Astrocyte (in vitro differentiated cells and primary cell): ENCODE results near the gene LRCH4. TPM values are rescaled to one million over a fixed set of nuclear protein-coding genes. Genes with fewer than 3 reads are reported as not detected.

Experiments
- DNase-seq: peaks from one replicate; pipeline ENCODE4 v3.0.0-alpha.2; 2010; ENCODE audit warnings: low read depth
- FAIRE-seq: peaks from 2 replicates; lab custom pipeline; 2011; peaks lifted over from hg19 to GRCh38; lab: Jason Lieb, UNC
- H2AFZ ChIP-seq: 2 replicates; pipeline ENCODE4 v1.6.0; 2012; ENCODE audit warnings: low read depth, low read length, inconsistent platforms
- H3K27ac ChIP-seq: 2 replicates; pipeline ENCODE4 v1.5.1; 2011; ENCODE audit warnings: low read depth, low read length, inconsistent platforms
- H3K27me3 ChIP-seq: 2 replicates; pipeline ENCODE4 v1.6.0; 2011; ENCODE audit warnings: low read length, inconsistent platforms; ENCODE audit not compliant: insufficient read depth
- H3K36me3 ChIP-seq: 2 replicates; pipeline ENCODE4 v1.5.1; 2011; ENCODE audit warnings: low read length, inconsistent platforms; ENCODE audit not compliant: insufficient read depth
- H3K4me1 ChIP-seq: 2 replicates; pipeline ENCODE4 v1.5.1; 2011; ENCODE audit warnings: low read length, inconsistent platforms; ENCODE audit not compliant: insufficient read depth
- H3K4me2 ChIP-seq: 2 replicates; pipeline ENCODE4 v1.6.0; 2012; ENCODE audit warnings: low read length, inconsistent platforms
- H3K4me3 ChIP-seq: 2 replicates; pipeline ENCODE4 v1.5.1; 2011; ENCODE audit warnings: low read depth, mild to moderate bottlenecking, low read length, inconsistent platforms; ENCODE audit not compliant: insufficient read depth
- H3K79me2 ChIP-seq: 2 replicates; pipeline ENCODE4 v1.6.0; 2012; ENCODE audit warnings: mild to moderate bottlenecking, low read length, inconsistent platforms; ENCODE audit not compliant: insufficient read depth
- H3K9ac ChIP-seq: 2 replicates; pipeline ENCODE4 v1.6.0; 2012; ENCODE audit warnings: mild to moderate bottlenecking, low read length, inconsistent platforms
- H3K9me3 ChIP-seq: 2 replicates; pipeline ENCODE4 v1.5.1; 2012; ENCODE audit warnings: low read depth, mild to moderate bottlenecking, low read length, inconsistent platforms; ENCODE audit not compliant: insufficient read depth
- H4K20me1 ChIP-seq: 2 replicates; pipeline ENCODE4 v1.6.0; 2012; ENCODE audit warnings: low read length, inconsistent platforms; ENCODE audit not compliant: insufficient read depth
- H3K27ac Mint-ChIP-seq: one replicate; pipeline ENCODE4 v1.8.0; 2021; ENCODE audit warnings: mild to moderate bottlenecking, mixed read lengths; ENCODE audit not compliant: unreplicated experiment
- H3K27me3 Mint-ChIP-seq: one replicate; pipeline ENCODE4 v1.8.0; 2021; ENCODE audit warnings: low read depth, mixed read lengths; ENCODE audit not compliant: unreplicated experiment
- H3K36me3 Mint-ChIP-seq: one replicate; pipeline ENCODE4 v1.8.0; 2021; ENCODE audit warnings: low read depth, mixed read lengths; ENCODE audit not compliant: unreplicated experiment
- H3K4me1 Mint-ChIP-seq: one replicate; pipeline ENCODE4 v1.8.0; 2021; ENCODE audit warnings: low read depth, mixed read lengths; ENCODE audit not compliant: unreplicated experiment
- H3K4me3 Mint-ChIP-seq: one replicate; pipeline ENCODE4 v1.8.0; 2021; ENCODE audit warnings: mild to moderate bottlenecking, moderate library complexity, mixed read lengths; ENCODE audit not compliant: unreplicated experiment
- H3K9me3 Mint-ChIP-seq: one replicate; pipeline ENCODE4 v1.8.0; 2021; ENCODE audit warnings: mild to moderate bottlenecking, mixed read lengths; ENCODE audit not compliant: unreplicated experiment
- EZH2 ChIP-seq: IDR thresholded peaks from 2 replicates; pipeline ENCODE4 v1.6.1; 2012; ENCODE audit warnings: mild to moderate bottlenecking, low read length, inconsistent platforms; ENCODE audit not compliant: insufficient read depth
- total RNA-seq: library from RNA; stranded (reverse); gene quantifications from 2 replicates; pipeline ENCODE4 v1.2.1, GENCODE V29; 2021
- TF ChIP-seq, protein P1 (sequence below): IDR thresholded peaks from 2 replicates; pipeline ENCODE4 v1.5.1; 2011; ENCODE audit warnings: low read depth, mild to moderate bottlenecking, inconsistent platforms, low read length, moderate library complexity; ENCODE audit not compliant: insufficient read depth

Gene LRCH4
- total RNA-seq, 1 donor from 2014 or later: 62.5 TPM

DNA sequence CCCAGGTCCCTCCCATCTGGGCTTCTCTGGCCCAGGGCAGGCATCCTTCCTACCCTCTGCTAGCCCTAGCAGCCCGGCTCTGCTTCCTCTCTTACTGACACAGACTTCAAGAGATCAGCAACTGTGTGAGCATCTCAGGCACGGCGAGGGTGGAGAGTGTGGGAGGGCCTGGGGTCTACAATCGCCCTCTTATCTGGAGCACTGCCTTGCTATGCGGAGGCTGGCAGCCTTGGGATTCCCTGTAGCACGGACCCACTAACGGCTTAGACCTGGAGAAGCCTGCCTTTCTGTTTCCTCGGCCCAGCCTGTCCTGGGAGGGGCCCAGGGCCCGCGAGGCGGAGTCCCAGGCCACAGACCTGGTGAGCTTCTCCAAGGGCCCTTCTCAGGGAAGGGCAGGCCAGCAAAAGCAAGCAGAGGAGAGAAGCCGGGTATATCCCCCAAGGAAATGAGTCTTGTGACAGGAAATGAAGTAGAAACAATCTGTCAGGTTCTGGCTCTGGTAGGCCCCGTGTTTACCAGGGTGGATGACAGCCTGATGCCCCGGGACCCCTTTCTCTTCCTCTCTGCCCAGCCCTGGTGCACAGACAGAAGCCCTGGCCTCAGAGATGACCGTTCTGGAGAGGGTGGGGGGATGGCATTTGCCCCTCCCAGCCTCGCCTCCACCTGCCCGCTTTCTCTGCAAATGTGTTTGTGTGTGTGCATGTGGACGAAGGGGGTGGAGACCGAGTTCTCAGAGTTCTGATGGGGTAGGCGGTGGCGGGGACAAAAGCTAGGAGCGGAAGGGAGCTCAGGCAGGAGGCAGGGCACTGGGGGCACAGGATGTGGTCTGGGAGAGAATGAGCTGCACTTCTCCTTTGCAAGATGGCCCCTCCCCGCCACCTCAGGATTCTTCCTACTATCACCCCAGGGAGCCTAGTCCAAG lies 2.5 kb downstream of the LRCH4 start:
- Histone ChIP-seq H3K27me3 (no peaks in the 10 kb centered on the region), H3K9me3 (no peaks in the 10 kb centered on the region), H4K20me1 (peaks cover 56% of the 10 kb centered on the region), H3K27ac (peak overlapping the region; percentile 79), H3K79me2 (peaks cover 51% of the 10 kb centered on the region), H3K9ac (peak overlapping the region; percentile 78), H3K4me2 (peak overlapping the region; percentile 99), H3K4me3 (peak overlapping the region; percentile 52), H3K4me1 (peaks cover 25% of the 10 kb centered on the region), H2AFZ (peak overlapping the region; percentile 38), H3K36me3 (peaks cover 18% of the 10 kb centered on the region)
- Mint-ChIP-seq H3K27me3 (no peaks in the 10 kb centered on the region), H3K9me3 (no peaks in the 10 kb centered on the region), H3K4me3 (peak overlapping the region; percentile 81), H3K4me1 (peaks cover 18% of the 10 kb centered on the region), H3K27ac (peak overlapping the region; percentile 75), H3K36me3 (peaks cover 8% of the 10 kb centered on the region)
- no peak for FAIRE-seq
- no peak for TF ChIP-seq EZH2
- TF ChIP-seq, protein P1, sequence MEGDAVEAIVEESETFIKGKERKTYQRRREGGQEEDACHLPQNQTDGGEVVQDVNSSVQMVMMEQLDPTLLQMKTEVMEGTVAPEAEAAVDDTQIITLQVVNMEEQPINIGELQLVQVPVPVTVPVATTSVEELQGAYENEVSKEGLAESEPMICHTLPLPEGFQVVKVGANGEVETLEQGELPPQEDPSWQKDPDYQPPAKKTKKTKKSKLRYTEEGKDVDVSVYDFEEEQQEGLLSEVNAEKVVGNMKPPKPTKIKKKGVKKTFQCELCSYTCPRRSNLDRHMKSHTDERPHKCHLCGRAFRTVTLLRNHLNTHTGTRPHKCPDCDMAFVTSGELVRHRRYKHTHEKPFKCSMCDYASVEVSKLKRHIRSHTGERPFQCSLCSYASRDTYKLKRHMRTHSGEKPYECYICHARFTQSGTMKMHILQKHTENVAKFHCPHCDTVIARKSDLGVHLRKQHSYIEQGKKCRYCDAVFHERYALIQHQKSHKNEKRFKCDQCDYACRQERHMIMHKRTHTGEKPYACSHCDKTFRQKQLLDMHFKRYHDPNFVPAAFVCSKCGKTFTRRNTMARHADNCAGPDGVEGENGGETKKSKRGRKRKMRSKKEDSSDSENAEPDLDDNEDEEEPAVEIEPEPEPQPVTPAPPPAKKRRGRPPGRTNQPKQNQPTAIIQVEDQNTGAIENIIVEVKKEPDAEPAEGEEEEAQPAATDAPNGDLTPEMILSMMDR: no peak
- DNase-seq: no peak

DNA sequence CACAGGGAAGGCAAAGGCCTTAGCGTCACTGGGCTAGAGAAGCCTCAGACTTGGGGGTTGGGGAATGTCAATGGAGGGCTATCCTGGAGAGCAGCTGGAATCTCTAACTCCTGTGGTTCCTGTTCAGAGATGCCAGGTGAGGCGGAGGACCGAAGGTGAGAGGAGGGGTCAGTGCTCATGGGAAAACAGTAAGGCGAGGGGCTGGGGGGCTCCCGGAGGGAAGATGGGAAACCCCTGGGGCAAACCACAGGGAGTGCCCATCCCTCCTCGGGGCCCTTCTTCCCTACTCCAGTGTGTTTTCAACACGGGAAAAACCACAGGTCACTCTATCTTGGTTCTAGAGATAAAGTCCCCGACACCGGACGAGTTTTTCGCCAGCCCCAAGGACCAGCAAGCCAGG lies 3.3 kb downstream of the LRCH4 start:
- H2AFZ ChIP-seq: no peak overlapping the region
- H3K79me2 ChIP-seq: peaks cover 51% of the 10 kb centered on the region
- H3K4me3 ChIP-seq: no peak overlapping the region
- H3K9ac ChIP-seq: peak overlapping the region; percentile 78
- Mint-ChIP-seq H3K36me3 (peaks cover 8% of the 10 kb centered on the region), H3K4me3 (peak overlapping the region; percentile 81), H3K27me3 (no peaks in the 10 kb centered on the region), H3K9me3 (no peaks in the 10 kb centered on the region), H3K4me1 (peaks cover 18% of the 10 kb centered on the region), H3K27ac (peak overlapping the region; percentile 63)
- peaks cover 25% of the 10 kb centered on the region for H3K4me1 ChIP-seq
- H3K9me3 ChIP-seq: no peaks in the 10 kb centered on the region
- peaks cover 56% of the 10 kb centered on the region for H4K20me1 ChIP-seq
- peaks cover 18% of the 10 kb centered on the region for H3K36me3 ChIP-seq
- DNase-seq: no peak
- peak overlapping the region; percentile 99 for H3K4me2 ChIP-seq
- FAIRE-seq: no peak
- no peaks in the 10 kb centered on the region for H3K27me3 ChIP-seq
- no peak overlapping the region for H3K27ac ChIP-seq
- TF ChIP-seq, protein P1: no peak
- no peak for TF ChIP-seq EZH2
